ENCODE data around the gene MRPS22.

DNA sequence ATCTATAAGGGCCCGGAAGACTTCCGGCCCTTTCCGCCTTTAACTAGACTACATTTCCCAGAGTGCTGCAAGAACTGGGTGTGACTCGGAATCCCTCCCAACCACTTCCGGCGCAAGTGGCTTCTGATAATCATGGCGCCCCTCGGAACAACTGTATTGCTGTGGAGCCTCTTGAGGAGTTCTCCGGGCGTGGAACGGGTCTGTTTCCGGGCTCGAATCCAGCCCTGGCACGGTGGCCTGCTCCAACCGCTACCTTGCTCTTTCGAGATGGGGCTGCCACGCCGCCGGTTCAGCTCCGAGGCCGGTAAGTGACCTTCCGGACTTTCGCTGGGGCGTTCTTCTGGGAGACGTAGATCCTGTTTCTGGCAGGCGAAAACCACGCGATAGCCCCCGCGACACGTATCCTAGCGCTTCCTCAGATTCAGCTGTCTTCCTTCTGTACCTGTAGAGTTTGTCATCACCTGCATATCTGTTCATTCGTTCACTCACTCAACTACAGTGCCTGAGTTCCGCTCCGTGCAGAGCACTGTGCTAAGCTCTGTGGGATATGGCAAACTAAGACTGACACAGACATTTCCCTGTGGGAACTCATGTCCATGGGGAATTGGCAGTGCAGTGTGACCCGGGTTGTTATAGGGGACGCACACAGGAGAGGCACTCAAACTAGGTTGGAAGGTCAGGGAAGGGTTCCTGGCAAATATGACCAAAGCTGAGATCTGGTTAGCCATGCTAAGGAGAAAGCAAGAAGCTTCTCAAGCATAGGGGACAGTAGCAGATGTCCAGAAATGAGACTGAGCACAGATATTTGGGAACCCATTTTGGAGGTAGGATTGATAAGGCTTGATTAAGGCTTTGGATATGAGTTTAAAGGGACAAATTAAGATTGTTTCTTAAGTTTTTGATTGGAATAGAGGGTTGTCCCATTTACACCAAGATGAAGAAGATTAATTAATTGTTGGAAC, at the start of gene MRPS22:
- TF ChIP-seq, protein P1, sequence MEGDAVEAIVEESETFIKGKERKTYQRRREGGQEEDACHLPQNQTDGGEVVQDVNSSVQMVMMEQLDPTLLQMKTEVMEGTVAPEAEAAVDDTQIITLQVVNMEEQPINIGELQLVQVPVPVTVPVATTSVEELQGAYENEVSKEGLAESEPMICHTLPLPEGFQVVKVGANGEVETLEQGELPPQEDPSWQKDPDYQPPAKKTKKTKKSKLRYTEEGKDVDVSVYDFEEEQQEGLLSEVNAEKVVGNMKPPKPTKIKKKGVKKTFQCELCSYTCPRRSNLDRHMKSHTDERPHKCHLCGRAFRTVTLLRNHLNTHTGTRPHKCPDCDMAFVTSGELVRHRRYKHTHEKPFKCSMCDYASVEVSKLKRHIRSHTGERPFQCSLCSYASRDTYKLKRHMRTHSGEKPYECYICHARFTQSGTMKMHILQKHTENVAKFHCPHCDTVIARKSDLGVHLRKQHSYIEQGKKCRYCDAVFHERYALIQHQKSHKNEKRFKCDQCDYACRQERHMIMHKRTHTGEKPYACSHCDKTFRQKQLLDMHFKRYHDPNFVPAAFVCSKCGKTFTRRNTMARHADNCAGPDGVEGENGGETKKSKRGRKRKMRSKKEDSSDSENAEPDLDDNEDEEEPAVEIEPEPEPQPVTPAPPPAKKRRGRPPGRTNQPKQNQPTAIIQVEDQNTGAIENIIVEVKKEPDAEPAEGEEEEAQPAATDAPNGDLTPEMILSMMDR (IDR thresholded peaks at IDR 0.05), result no peak
- TF ChIP-seq POLR2A (IDR thresholded peaks at IDR 0.05), result no peak
- TF ChIP-seq EP300 (IDR thresholded peaks at IDR 0.05), result no peak
